AG10803 (cell line): ENCODE measurements around the gene ZC3H14.

Experiments used
- DNase-seq: peaks from one replicate; pipeline ENCODE4 v3.0.0; 2010; ENCODE audit warnings: low read depth
- H3K4me3 ChIP-seq: 2 replicates; pipeline ENCODE4 v1.5.1; 2011; ENCODE audit warnings: mild to moderate bottlenecking, low read length, control low read depth
- TF ChIP-seq, protein P1 (sequence below): conservative IDR thresholded peaks from 2 replicates; pipeline ENCODE4 v1.5.1; 2011; ENCODE audit warnings: mild to moderate bottlenecking, low read length, control low read depth, inconsistent platforms

Gene ZC3H14

DNA sequence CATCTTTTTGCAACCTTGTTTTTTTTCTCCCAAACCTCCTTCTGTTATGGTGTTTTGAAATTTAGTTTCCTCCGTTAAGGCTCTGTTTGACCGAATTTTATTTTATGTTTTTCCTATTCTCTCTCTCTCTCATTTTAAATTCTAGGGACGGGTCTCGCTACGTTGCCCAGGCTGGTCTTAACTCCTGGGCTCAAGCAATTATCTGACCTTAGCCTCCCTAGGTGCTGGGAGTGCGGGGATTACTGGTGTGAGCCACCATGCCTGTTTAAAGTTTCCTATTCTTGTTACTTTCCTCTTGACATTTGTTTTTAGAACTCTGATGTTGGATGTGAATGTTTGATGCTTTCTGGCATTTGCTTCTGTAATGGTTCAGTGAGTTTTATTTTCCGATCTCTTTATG lies 1.0 kb downstream of the ZC3H14 start:
- DNase-seq, result no peak
- peak overlapping the region; percentile 87 for H3K4me3 ChIP-seq
- TF ChIP-seq, protein P1, sequence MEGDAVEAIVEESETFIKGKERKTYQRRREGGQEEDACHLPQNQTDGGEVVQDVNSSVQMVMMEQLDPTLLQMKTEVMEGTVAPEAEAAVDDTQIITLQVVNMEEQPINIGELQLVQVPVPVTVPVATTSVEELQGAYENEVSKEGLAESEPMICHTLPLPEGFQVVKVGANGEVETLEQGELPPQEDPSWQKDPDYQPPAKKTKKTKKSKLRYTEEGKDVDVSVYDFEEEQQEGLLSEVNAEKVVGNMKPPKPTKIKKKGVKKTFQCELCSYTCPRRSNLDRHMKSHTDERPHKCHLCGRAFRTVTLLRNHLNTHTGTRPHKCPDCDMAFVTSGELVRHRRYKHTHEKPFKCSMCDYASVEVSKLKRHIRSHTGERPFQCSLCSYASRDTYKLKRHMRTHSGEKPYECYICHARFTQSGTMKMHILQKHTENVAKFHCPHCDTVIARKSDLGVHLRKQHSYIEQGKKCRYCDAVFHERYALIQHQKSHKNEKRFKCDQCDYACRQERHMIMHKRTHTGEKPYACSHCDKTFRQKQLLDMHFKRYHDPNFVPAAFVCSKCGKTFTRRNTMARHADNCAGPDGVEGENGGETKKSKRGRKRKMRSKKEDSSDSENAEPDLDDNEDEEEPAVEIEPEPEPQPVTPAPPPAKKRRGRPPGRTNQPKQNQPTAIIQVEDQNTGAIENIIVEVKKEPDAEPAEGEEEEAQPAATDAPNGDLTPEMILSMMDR, result no peak

GRCh38 chr14:88565427-88565826 lies 2.6 kb downstream of the ZC3H14 start:
- TF ChIP-seq, protein P1, result no peak
- no peak for DNase-seq
- no peak overlapping the region for H3K4me3 ChIP-seq

GRCh38 chr14:88568196-88568595 lies 5.4 kb downstream of the ZC3H14 start:
- DNase-seq, result no peak
- TF ChIP-seq, protein P1, result no peak

GRCh38 chr14:88572117-88572516 lies 9.3 kb downstream of the ZC3H14 start:
- H3K4me3 ChIP-seq, result no peak overlapping the region
- no peak for DNase-seq
- TF ChIP-seq, protein P1, result no peak

More at GRCh38 chr14:88568196-88568595, 5.4 kb downstream of the ZC3H14 start:
- no peak overlapping the region for H3K4me3 ChIP-seq

GRCh38 chr14:88576222-88576621 lies 13.4 kb downstream of the ZC3H14 start:
- no peak overlapping the region for H3K4me3 ChIP-seq
- no peak for DNase-seq
- TF ChIP-seq, protein P1, result no peak

- H3K4me3 ChIP-seq, result no peak overlapping the region
- no peak for DNase-seq
- TF ChIP-seq, protein P1, result no peak
Measured at GRCh38 chr14:88584451-88584850, 21.6 kb downstream of the ZC3H14 start.

GRCh38 chr14:88588081-88588480 lies 25.2 kb downstream of the ZC3H14 start:
- TF ChIP-seq, protein P1, result no peak
- H3K4me3 ChIP-seq, result no peak overlapping the region
- no peak for DNase-seq
